H1 (cell line): ENCODE measurements around the gene KATNBL1. TPM values are rescaled to one million over a fixed set of nuclear protein-coding genes. Genes with fewer than 3 reads are reported as not detected.

ENCODE experiments used
- CTCF ChIA-PET: fragments of 300-600 bp; sonication (Branson Sonifier 250); formaldehyde crosslinking; loops from one replicate; lab custom pipeline; 2021; ENCODE audit not compliant: partially characterized antibody; lab: Charles Lee
- POLR2A ChIA-PET: fragments of 300-600 bp; sonication (Branson Sonifier 250); formaldehyde crosslinking; loops from one replicate; lab custom pipeline; 2021; ENCODE audit warnings: inconsistent platforms; ENCODE audit not compliant: partially characterized antibody; lab: Charles Lee
- DNase-seq, 2 experiments: peaks; one replicate each; pipeline versions ENCODE4 v3.0.0 to v3.0.0-alpha.2; 2010 to 2022; ENCODE audit warnings: low spot score in 2 of 2, low read depth in 1 of 2, mixed read lengths in 1 of 2
- FAIRE-seq: peaks from 2 replicates; lab custom pipeline; 2011; peaks lifted over from hg19 to GRCh38; lab: Jason Lieb, UNC
- H2AFZ ChIP-seq: 2 replicates; pipeline ENCODE4 v1.8.1; 2012; ENCODE audit warnings: low read length, inconsistent platforms
- H2AK5ac ChIP-seq: 2 replicates; pipeline ENCODE4 v1.6.1; 2013; ENCODE audit warnings: low read depth, low read length
- H2BK120ac ChIP-seq: replicated peaks from 2 replicates; pipeline ENCODE3; 2013; ENCODE audit warnings: low read depth, low read length, inconsistent platforms
- H2BK12ac ChIP-seq: 2 replicates; pipeline ENCODE4 v1.6.1; 2013; ENCODE audit warnings: low read depth, low read length
- H2BK15ac ChIP-seq: 2 replicates; pipeline ENCODE4 v1.6.1; 2013; ENCODE audit warnings: low read length
- H2BK20ac ChIP-seq: 2 replicates; pipeline ENCODE4 v1.6.1; 2013; ENCODE audit warnings: low read length
- H2BK5ac ChIP-seq: 2 replicates; pipeline ENCODE4 v1.6.1; 2013; ENCODE audit warnings: low read depth, low read length
- H3K14ac ChIP-seq: 2 replicates; pipeline ENCODE4 v1.6.1; 2013; ENCODE audit warnings: inconsistent platforms; ENCODE audit not compliant: insufficient read length
- H3K18ac ChIP-seq: 2 replicates; pipeline ENCODE4 v1.6.1; 2013; ENCODE audit warnings: low read length; ENCODE audit errors: extremely low read depth
- H3K23ac ChIP-seq: 2 replicates; pipeline ENCODE4 v1.6.1; 2013; ENCODE audit warnings: inconsistent platforms; ENCODE audit not compliant: insufficient read length
- H3K23me2 ChIP-seq: 2 replicates; pipeline ENCODE4 v1.6.1; 2013; ENCODE audit warnings: low read depth, low read length
- H3K27ac ChIP-seq: 2 replicates; pipeline ENCODE4 v1.6.1; 2011; ENCODE audit warnings: low read depth, low read length, inconsistent platforms
- H3K27me3 ChIP-seq, 4 experiments: replicated peaks in 1 of 4; 1 replicate in 1 of 4; 2 replicates in 3 of 4; pipeline versions ENCODE4 v1.6.1 to v1.8.1; 2011 to 2013; ENCODE audit warnings: low read length in 3 of 4, mild to moderate bottlenecking in 3 of 4, inconsistent platforms in 2 of 4, mixed read lengths in 2 of 4, moderate library complexity in 1 of 4; ENCODE audit not compliant: control insufficient read depth in 3 of 4, insufficient read depth in 3 of 4; ENCODE audit errors: extremely low read depth in 1 of 4
- H3K36me3 ChIP-seq, 4 experiments: 2 replicates each; pipeline versions ENCODE4 v1.6.1 to v1.8.1; 2011 to 2013; ENCODE audit warnings: mild to moderate bottlenecking in 4 of 4, low read length in 3 of 4, moderate library complexity in 2 of 4, control low read depth in 1 of 4, inconsistent platforms in 1 of 4; ENCODE audit not compliant: insufficient read depth in 4 of 4, control insufficient read depth in 2 of 4
- H3K4ac ChIP-seq: replicated peaks from 2 replicates; pipeline ENCODE3; 2013; ENCODE audit warnings: low read length, low read depth, mixed read lengths, inconsistent platforms; ENCODE audit not compliant: insufficient read length
- H3K4me1 ChIP-seq, 4 experiments: replicated peaks in 1 of 4; 1 replicate in 1 of 4; 2 replicates in 3 of 4; pipeline versions ENCODE4 v1.6.1 to v1.8.1; 2011 to 2013; ENCODE audit warnings: low read length in 3 of 4, inconsistent platforms in 2 of 4, mixed read lengths in 1 of 4; ENCODE audit not compliant: insufficient read depth in 4 of 4, control insufficient read depth in 3 of 4
- H3K4me2 ChIP-seq, 2 experiments: 2 replicates each; pipeline versions ENCODE4 v1.6.1 to v1.8.1; 2011 to 2013; ENCODE audit warnings: low read depth in 2 of 2, low read length in 2 of 2, control low read depth in 1 of 2, inconsistent platforms in 1 of 2, mild to moderate bottlenecking in 1 of 2; ENCODE audit not compliant: insufficient read depth in 1 of 2
- H3K4me3 ChIP-seq, 4 experiments: fragments of 200-600, 300-600 bp in 1 of 4; sonication (generic), shearing (Covaris generic), sonication (Bioruptor Twin) in 1 of 4; 2 replicates each; pipeline versions ENCODE4 v1.5.1 to v1.8.1; 2011 to 2016; ENCODE audit warnings: low read length in 4 of 4, low read depth in 3 of 4, control low read depth in 2 of 4, inconsistent platforms in 2 of 4, mild to moderate bottlenecking in 2 of 4, mixed read lengths in 1 of 4, moderate library complexity in 1 of 4; ENCODE audit not compliant: insufficient read depth in 2 of 4; ENCODE audit errors: extremely low read depth in 1 of 4
- H3K56ac ChIP-seq: replicated peaks from 2 replicates; pipeline ENCODE3; 2013; ENCODE audit warnings: low read depth, mild to moderate bottlenecking, mixed read lengths, low read length, inconsistent platforms; ENCODE audit not compliant: insufficient read length
- H3K79me1 ChIP-seq: 2 replicates; pipeline ENCODE4 v1.6.1; 2013; ENCODE audit warnings: low read depth, low read length, control low read depth
- H3K79me2 ChIP-seq, 2 experiments: 2 replicates each; pipeline versions ENCODE4 v1.6.1 to v1.8.1; 2012 to 2013; ENCODE audit warnings: low read length in 2 of 2, mild to moderate bottlenecking in 2 of 2, inconsistent platforms in 1 of 2; ENCODE audit not compliant: insufficient read depth in 2 of 2, control insufficient read depth in 1 of 2
- H3K9ac ChIP-seq, 4 experiments: replicated peaks in 1 of 4; 1 replicate in 1 of 4; 2 replicates in 3 of 4; pipeline versions ENCODE4 v1.6.1 to v1.8.1; 2011 to 2013; ENCODE audit warnings: low read depth in 3 of 4, low read length in 3 of 4, control low read depth in 2 of 4, mild to moderate bottlenecking in 2 of 4, moderate library complexity in 2 of 4, inconsistent platforms in 1 of 4; ENCODE audit errors: extremely low read depth in 1 of 4
- H3K9me3 ChIP-seq, 2 experiments: 2 replicates each; pipeline versions ENCODE4 v1.6.1 to v1.8.1; 2012 to 2013; ENCODE audit warnings: mild to moderate bottlenecking in 2 of 2, moderate library complexity in 2 of 2, control low read depth in 1 of 2, inconsistent platforms in 1 of 2, low read depth in 1 of 2, low read length in 1 of 2, mixed read lengths in 1 of 2; ENCODE audit not compliant: insufficient read depth in 2 of 2
- H4K20me1 ChIP-seq, 2 experiments: replicated peaks in 1 of 2; 2 replicates each; pipeline versions ENCODE3 to v1.8.1; 2011 to 2013; ENCODE audit warnings: inconsistent platforms in 2 of 2, low read length in 2 of 2, mild to moderate bottlenecking in 1 of 2; ENCODE audit not compliant: insufficient read depth in 2 of 2, control insufficient read depth in 1 of 2
- H4K5ac ChIP-seq: 2 replicates; pipeline ENCODE4 v1.6.1; 2013; ENCODE audit warnings: low read length, low read depth, mixed read lengths, inconsistent platforms; ENCODE audit not compliant: insufficient read length
- H4K8ac ChIP-seq: 2 replicates; pipeline ENCODE4 v1.8.0; 2013; ENCODE audit warnings: mild to moderate bottlenecking, moderate library complexity, low read length, inconsistent platforms; ENCODE audit not compliant: insufficient read depth; ENCODE audit errors: extremely low read depth
- H4K91ac ChIP-seq: replicated peaks from 2 replicates; pipeline ENCODE3; 2013; ENCODE audit warnings: low read length, mixed read lengths, inconsistent platforms; ENCODE audit not compliant: insufficient read length
- ATF3 ChIP-seq: IDR thresholded peaks from 2 replicates; pipeline ENCODE4 v1.6.1; 2011; ENCODE audit warnings: low read depth, mild to moderate bottlenecking, low read length; ENCODE audit not compliant: insufficient read depth
- CEBPB ChIP-seq: IDR thresholded peaks from 2 replicates; pipeline ENCODE4 v1.6.1; 2012; ENCODE audit warnings: low read depth, low read length
- CHD2 ChIP-seq: IDR thresholded peaks from 2 replicates; pipeline ENCODE4 v1.6.1; 2012; ENCODE audit warnings: low read length, improper control_type of control experiment
- CTBP2 ChIP-seq: IDR thresholded peaks from 2 replicates; pipeline ENCODE4 v1.7.0; 2011; ENCODE audit warnings: borderline replicate concordance, mild to moderate bottlenecking, moderate library complexity, mixed read lengths, low read length; ENCODE audit not compliant: insufficient read depth, insufficient read length
- EZH2 ChIP-seq: fragments of 200-600 bp; sonication (generic); IDR thresholded peaks from 2 replicates; pipeline ENCODE4 v1.7.1; 2012; ENCODE audit warnings: low read depth, mild to moderate bottlenecking, moderate library complexity, low read length, inconsistent platforms; ENCODE audit not compliant: severe bottlenecking
- GTF2F1 ChIP-seq: IDR thresholded peaks from 2 replicates; pipeline ENCODE4 v1.6.1; 2012; ENCODE audit warnings: low read depth, low read length, improper control_type of control experiment, borderline replicate concordance
- HDAC6 ChIP-seq: IDR thresholded peaks from one replicate; pipeline ENCODE4 v1.7.1; 2012; ENCODE audit warnings: low read depth, mild to moderate bottlenecking, inconsistent platforms, low read length, moderate library complexity
- KDM5A ChIP-seq: fragments of 200-600 bp; IDR thresholded peaks from 2 replicates; pipeline ENCODE4 v1.7.1; 2012; ENCODE audit warnings: mild to moderate bottlenecking, low read length, inconsistent platforms, mixed read lengths
- RAD21 ChIP-seq, 2 experiments: IDR thresholded peaks in 1 of 2; conservative IDR thresholded peaks in 1 of 2; 2 replicates each; pipeline ENCODE4 v1.6.1; 2011; ENCODE audit warnings: low read depth in 2 of 2, low read length in 2 of 2, improper control_type of control experiment in 1 of 2, inconsistent platforms in 1 of 2, mild to moderate bottlenecking in 1 of 2, moderate library complexity in 1 of 2
- RFX5 ChIP-seq: IDR thresholded peaks from 2 replicates; pipeline ENCODE4 v1.6.1; 2011; ENCODE audit warnings: low read depth, low read length, improper control_type of control experiment, borderline replicate concordance
- SUZ12 ChIP-seq: fragments of 200-600 bp; sonication (generic); IDR thresholded peaks from 2 replicates; pipeline ENCODE4 v1.6.1; 2012; ENCODE audit warnings: mild to moderate bottlenecking, inconsistent platforms, low read length, moderate library complexity, mixed read lengths
- TAF7 ChIP-seq: optimal IDR thresholded peaks from 2 replicates; pipeline ENCODE3; 2011; ENCODE audit warnings: low read depth, mild to moderate bottlenecking, inconsistent platforms, low read length, moderate library complexity, borderline replicate concordance
- WGBS, 2 experiments: shearing (Covaris generic) in 1 of 2; methylation state at CpG; one replicate each; pipeline versions ENCODE4 v1.1.6 to v1.1.7; 2013 to 2015; ENCODE audit warnings: low lambda C conversion rate in 2 of 2, mixed read lengths in 2 of 2, inconsistent platforms in 1 of 2, low coverage in 1 of 2, missing lambda C conversion rate in 1 of 2; ENCODE audit not compliant: insufficient replicate concordance in 2 of 2, insufficient coverage in 1 of 2, insufficient read length in 1 of 2; ENCODE audit errors: extremely low coverage in 1 of 2, missing lambda C conversion rate in 1 of 2; 5-methylcytosine and 5-hydroxymethylcytosine counted together
- polyA plus RNA-seq, 7 experiments: library from polyadenylated mRNA; depleted of rRNA in 3 of 7; stranded (reverse) in 5 of 7; unstranded in 2 of 7; fragments of >200 nt in 5 of 7; fragments of 200-250 nt in 2 of 7; gene quantifications; 1 replicate in 5 of 7; 2 replicates in 1 of 7; 4 replicates in 1 of 7; pipeline versions ENCODE4 v1.2.1 to v1.2.3, GENCODE V29; 2011 to 2013; ENCODE audit warnings: missing spikeins in 2 of 7, mixed read lengths in 2 of 7
- total RNA-seq: library from RNA; stranded (reverse); fragmentation: NEBNext Ultra II Directional; extraction: Animal tissue kit (Norgen Biotek cat#: 25700); gene quantifications from 2 replicates; pipeline ENCODE4 v1.2.1, GENCODE V29; 2021

Gene KATNBL1
- total and polyA plus RNA-seq, 2 of the 8 experiments (the other 6 are each of a cell fraction or from before 2014, with no cell fraction given) = 14.2 to 51.4 TPM

- FAIRE-seq (no peak), DNase-seq (no peak)
- Histone ChIP-seq H3K18ac (no peak overlapping the region), H3K56ac (no peak overlapping the region), H2BK12ac (no peak overlapping the region), H3K14ac (no peak overlapping the region), H3K36me3 (peaks cover 0 to 7% (median 0%) of the 10 kb centered on the region in 4 experiments; a peak in 2 of 8 replicates), H4K20me1 (no peaks in the 10 kb centered on the region), H3K4ac (no peak overlapping the region), H3K79me2 (no peaks in the 10 kb centered on the region), H3K27ac (no peak overlapping the region), H2BK15ac (no peak overlapping the region), H3K27me3 (peaks cover 0 to 1% (median 0%) of the 10 kb centered on the region in 4 experiments; a peak in 1 of 7 replicates), H4K91ac (no peak overlapping the region), H3K4me2 (no peak overlapping the region), H2BK20ac (no peak overlapping the region), H3K23me2 (no peaks in the 10 kb centered on the region), H3K4me1 (peaks cover 0 to 3% (median under 1%) of the 10 kb centered on the region in 4 experiments; a peak in 3 of 7 replicates), H2AFZ (no peak overlapping the region), H3K79me1 (no peaks in the 10 kb centered on the region), H2BK120ac (no peak overlapping the region), H3K23ac (no peak overlapping the region), H3K9ac (no peak overlapping the region), H4K8ac (no peak overlapping the region), H2BK5ac (no peak overlapping the region), H3K4me3 (no peak overlapping the region), H2AK5ac (no peak overlapping the region), H3K9me3 (no peaks in the 10 kb centered on the region), H4K5ac (no peak overlapping the region)
- ChIA-PET POLR2A (interaction anchor here (0.9 kb wide), 1 partner anchor 346 kb away, joined by 3 read pairs; no protein-coding TSS in a partner anchor), CTCF (interaction anchor here (0.6 to 5.6 kb wide), 22 partner anchors 8 to 166 kb away, joined by 3 to 41 read pairs (median 4); partner anchors contain the start of gene LPCAT4)
- WGBS, 2 experiments = 86% methylated on average over 4 of the region's 4 CpGs; no CpG with 5 or more reads in 1 of the 2 experiments
- TF ChIP-seq RFX5 = no peak
- no peak for TF ChIP-seq KDM5A
- TF ChIP-seq GTF2F1 = no peak
- no peak for TF ChIP-seq TAF7
- no peak for TF ChIP-seq SUZ12
- no peak for TF ChIP-seq RAD21 (IDR thresholded peaks at IDR 0.05 in 1 of 2, conservative IDR thresholded peaks at IDR 0.05 in 1 of 2; ENCODE audit: low read depth in 2 of 2, low read length in 2 of 2)
- TF ChIP-seq EZH2 = no peak
- TF ChIP-seq CHD2 = no peak
- no peak for TF ChIP-seq CEBPB
- TF ChIP-seq HDAC6 = no peak
- no peak for TF ChIP-seq ATF3
- no peak for TF ChIP-seq CTBP2
Observed at GRCh38 chr15:34242331-34242710, 32.4 kb upstream of the KATNBL1 start.
